DMS 273 (cell line): ENCODE measurements around the gene DBNDD2.
A peak's percentile ranks its signal among the peaks of the same experiment; 100 is the strongest.

Experiments used
- DNase-seq: peaks from one replicate; lab custom pipeline; 2025; ENCODE audit not compliant: unreplicated experiment; lab: John Stamatoyannopoulos, UW

The DBNDD2 gene

GRCh38 chr20:45378191-45378590, 29.9 kb upstream of the DBNDD2 start, which contains the start of gene TP53TG5:
TSS of gene TP53TG5 (minus strand) at chr20:45378325. CDS start at chr20:45378236, 89 bp downstream.
- no peak for DNase-seq

- no peak for DNase-seq
Observed at GRCh38 chr20:45387274-45387673, 20.8 kb upstream of the DBNDD2 start.

GRCh38 chr20:45390931-45391330, 17.2 kb upstream of the DBNDD2 start:
- no peak for DNase-seq

- no peak for DNase-seq
Observed at GRCh38 chr20:45391559-45391958, 16.5 kb upstream of the DBNDD2 start.

- DNase-seq: peak; percentile 9
Observed at GRCh38 chr20:45392733-45393132, 15.4 kb upstream of the DBNDD2 start.

- no peak for DNase-seq
Observed at GRCh38 chr20:45394221-45395113, 13.6 kb upstream of the DBNDD2 start.

GRCh38 chr20:45395114-45395415, 13.0 kb upstream of the DBNDD2 start:
- no peak for DNase-seq

- DNase-seq: no peak
Observed at GRCh38 chr20:45399018-45399417, 9.1 kb upstream of the DBNDD2 start.

GRCh38 chr20:45400346-45401031, 7.6 kb upstream of the DBNDD2 start:
- DNase-seq: no peak

- no peak for DNase-seq
Observed at GRCh38 chr20:45402946-45403345, 5.1 kb upstream of the DBNDD2 start.

GRCh38 chr20:45404438-45404837, 3.7 kb upstream of the DBNDD2 start:
- DNase-seq: no peak

GRCh38 chr20:45405571-45406259, 2.4 kb upstream of the DBNDD2 start:
- no peak for DNase-seq

- peak; percentile 77 for DNase-seq
Observed at GRCh38 chr20:45406260-45407066, 1.6 kb upstream of the DBNDD2 start.

- peak; percentile 63 for DNase-seq
Observed at GRCh38 chr20:45407067-45407745, 883 bp upstream of the DBNDD2 start.

- DNase-seq: no peak
Observed at GRCh38 chr20:45408646-45409213, 641 bp downstream of the DBNDD2 start.

- no peak for DNase-seq
Observed at GRCh38 chr20:45409521-45410272, 1.6 kb downstream of the DBNDD2 start.

GRCh38 chr20:45410887-45411286, 2.8 kb downstream of the DBNDD2 start:
- DNase-seq: no peak

GRCh38 chr20:45412653-45413052, 4.6 kb downstream of the DBNDD2 start:
- no peak for DNase-seq

- DNase-seq: no peak
Observed at GRCh38 chr20:45413479-45413878, 5.4 kb downstream of the DBNDD2 start.
